ENCODE measurements around the gene SMIM14.
"Not testable (repeated sequence)": the region's sequence is repeated elsewhere in the genome, so short reads cannot be mapped to it uniquely, and the experiment has no call there.

The SMIM14 gene

GRCh38 chr4:39638354-39639239, at the start of gene SMIM14:
SMIM14 (minus strand) TSS chr4:39638865; CDS start chr4:39605145, 33,720 bp downstream.
- peaks cover 43% of the 10 kb centered on the region for H3K4me1 Mint-ChIP-seq (ENCODE audit: low read depth)

DNA sequence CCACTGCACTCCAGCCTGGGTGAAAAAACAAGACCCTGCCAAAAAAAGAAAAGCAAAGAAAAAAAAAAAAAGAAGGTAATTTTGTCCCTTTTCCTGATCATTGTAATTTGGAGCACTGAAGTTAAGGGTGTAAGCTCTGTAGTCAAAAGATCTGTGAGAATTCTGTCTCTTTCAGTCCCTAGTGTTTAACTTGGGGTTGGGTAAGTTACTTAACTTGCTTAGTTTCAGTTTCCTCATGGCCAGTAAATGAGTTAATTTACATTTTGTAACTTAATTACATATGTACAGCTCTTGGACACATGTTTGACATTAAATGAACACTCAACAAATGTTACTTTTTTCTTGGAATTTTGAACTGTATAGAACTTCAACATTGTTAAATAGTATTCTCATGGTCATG, 48.3 kb upstream of the SMIM14 start:
- no peaks in the 10 kb centered on the region for H3K4me1 Mint-ChIP-seq (ENCODE audit: low read depth)
- H3K27ac Mint-ChIP-seq = no peak overlapping the region
- no peaks in the 10 kb centered on the region for H3K9me3 Mint-ChIP-seq (ENCODE audit: low read depth)
- no peaks in the 10 kb centered on the region for H3K27me3 Mint-ChIP-seq
- no peaks in the 10 kb centered on the region for H3K36me3 Mint-ChIP-seq
- no peak overlapping the region for H3K4me3 Mint-ChIP-seq

More at GRCh38 chr4:39638354-39639239, at the start of gene SMIM14:
- H3K9me3 Mint-ChIP-seq (ENCODE audit: low read depth) = no peaks in the 10 kb centered on the region
- no peaks in the 10 kb centered on the region for H3K27me3 Mint-ChIP-seq
- peak within 1 kb of the TSS; percentile 94 for H3K4me3 Mint-ChIP-seq
- H3K36me3 Mint-ChIP-seq = no peaks in the 10 kb centered on the region
- H3K27ac Mint-ChIP-seq = peak within 1 kb of the TSS; percentile 80

GRCh38 chr4:39685990-39686389, 47.3 kb upstream of the SMIM14 start:
- Mint-ChIP-seq H3K4me3 (no peak overlapping the region), H3K27me3 (no peaks in the 10 kb centered on the region), H3K9me3 (ENCODE audit: low read depth) (no peaks in the 10 kb centered on the region), H3K4me1 (ENCODE audit: low read depth) (no peaks in the 10 kb centered on the region), H3K27ac (no peak overlapping the region), H3K36me3 (no peaks in the 10 kb centered on the region)

DNA sequence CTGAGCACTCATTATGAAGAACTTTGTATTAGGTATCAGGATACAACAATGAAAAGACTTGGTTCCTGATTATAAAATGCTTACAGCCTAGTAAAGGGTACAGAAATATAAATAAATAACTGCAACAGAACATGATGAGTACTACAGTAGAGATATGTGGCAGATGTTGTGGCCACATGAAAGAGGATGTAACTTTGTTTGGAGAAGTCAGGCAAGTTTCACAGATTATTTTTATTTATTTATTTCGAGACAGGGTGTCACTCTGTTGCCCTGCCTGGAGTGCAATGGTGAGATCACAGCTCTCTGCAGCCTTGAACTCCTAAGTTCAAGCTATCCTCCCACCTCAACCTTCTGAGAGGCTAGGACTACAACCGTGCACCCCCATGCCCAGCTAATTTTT, 43.5 kb upstream of the SMIM14 start:
- H3K36me3 Mint-ChIP-seq = no peaks in the 10 kb centered on the region
- no peak overlapping the region for H3K4me3 Mint-ChIP-seq
- no peaks in the 10 kb centered on the region for H3K27me3 Mint-ChIP-seq
- H3K27ac Mint-ChIP-seq = no peak overlapping the region
- no peaks in the 10 kb centered on the region for H3K4me1 Mint-ChIP-seq (ENCODE audit: low read depth)
- H3K9me3 Mint-ChIP-seq (ENCODE audit: low read depth) = no peaks in the 10 kb centered on the region

- not testable (repeated sequence) for H3K27ac Mint-ChIP-seq; H3K4me3 Mint-ChIP-seq; H3K27me3 Mint-ChIP-seq; H3K36me3 Mint-ChIP-seq; H3K4me1 Mint-ChIP-seq (ENCODE audit: low read depth); H3K9me3 Mint-ChIP-seq (ENCODE audit: low read depth)
Observed at GRCh38 chr4:39681003-39681402, 42.3 kb upstream of the SMIM14 start.

- H3K4me3 Mint-ChIP-seq; H3K27me3 Mint-ChIP-seq; H3K4me1 Mint-ChIP-seq (ENCODE audit: low read depth); H3K9me3 Mint-ChIP-seq (ENCODE audit: low read depth); H3K27ac Mint-ChIP-seq; H3K36me3 Mint-ChIP-seq: not testable (repeated sequence)
Observed at GRCh38 chr4:39675681-39676080, 37.0 kb upstream of the SMIM14 start.

DNA sequence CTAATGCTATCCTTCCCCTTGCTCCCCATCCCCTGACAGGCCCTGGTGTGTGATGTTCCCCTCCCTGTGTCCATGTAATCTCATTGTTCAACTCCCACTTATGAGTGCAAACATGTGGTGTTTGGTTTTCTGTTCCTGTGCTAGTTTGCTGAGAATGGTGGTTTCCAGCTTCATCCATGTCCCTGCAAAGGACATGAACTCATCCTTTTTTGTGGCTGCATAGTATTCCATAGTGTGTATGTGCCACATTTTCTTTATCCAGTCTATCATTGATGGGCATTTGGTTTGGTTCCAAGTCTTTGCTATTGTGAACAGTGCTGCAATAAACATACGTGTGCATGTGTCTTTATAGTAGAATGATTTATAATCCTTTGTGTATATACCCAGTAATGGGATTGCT, 31.6 kb upstream of the SMIM14 start:
- H3K4me1 Mint-ChIP-seq (ENCODE audit: low read depth); H3K27me3 Mint-ChIP-seq; H3K36me3 Mint-ChIP-seq; H3K9me3 Mint-ChIP-seq (ENCODE audit: low read depth); H3K27ac Mint-ChIP-seq; H3K4me3 Mint-ChIP-seq: not testable (repeated sequence)

- Mint-ChIP-seq H3K36me3 (no peaks in the 10 kb centered on the region), H3K4me3 (no peak overlapping the region), H3K27me3 (no peaks in the 10 kb centered on the region), H3K9me3 (ENCODE audit: low read depth) (no peaks in the 10 kb centered on the region), H3K27ac (no peak overlapping the region), H3K4me1 (ENCODE audit: low read depth) (no peaks in the 10 kb centered on the region)
Observed at GRCh38 chr4:39668887-39669286, 30.2 kb upstream of the SMIM14 start.

DNA sequence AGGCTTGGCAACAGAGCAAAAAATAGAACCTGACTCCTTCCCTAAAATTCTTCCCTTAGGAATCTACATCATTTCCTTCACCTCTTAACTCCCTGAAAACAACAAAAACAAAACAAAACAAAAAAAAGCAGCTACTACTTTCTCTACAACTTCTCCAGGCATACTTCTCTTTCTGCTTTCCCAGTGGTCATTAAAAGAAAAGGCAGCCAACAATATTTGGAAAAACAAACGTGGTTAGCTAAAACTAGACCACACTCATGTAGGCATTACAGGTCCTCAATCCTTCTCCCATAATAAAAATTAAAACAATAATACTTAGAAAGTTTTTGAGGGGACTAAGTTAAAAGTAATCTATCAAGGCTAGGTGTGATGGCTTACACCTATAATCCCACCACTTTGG, 29.0 kb upstream of the SMIM14 start:
- no peaks in the 10 kb centered on the region for H3K27me3 Mint-ChIP-seq
- no peaks in the 10 kb centered on the region for H3K9me3 Mint-ChIP-seq (ENCODE audit: low read depth)
- no peak overlapping the region for H3K4me3 Mint-ChIP-seq
- H3K27ac Mint-ChIP-seq = no peak overlapping the region
- no peaks in the 10 kb centered on the region for H3K4me1 Mint-ChIP-seq (ENCODE audit: low read depth)
- H3K36me3 Mint-ChIP-seq = no peaks in the 10 kb centered on the region

- Mint-ChIP-seq H3K27me3 (no peaks in the 10 kb centered on the region), H3K4me1 (ENCODE audit: low read depth) (no peaks in the 10 kb centered on the region), H3K4me3 (no peak overlapping the region), H3K27ac (no peak overlapping the region), H3K36me3 (no peaks in the 10 kb centered on the region), H3K9me3 (ENCODE audit: low read depth) (no peaks in the 10 kb centered on the region)
Observed at GRCh38 chr4:39664828-39665731, 26.4 kb upstream of the SMIM14 start.

- Mint-ChIP-seq H3K9me3 (ENCODE audit: low read depth) (no peaks in the 10 kb centered on the region), H3K4me1 (ENCODE audit: low read depth) (no peaks in the 10 kb centered on the region), H3K27ac (no peak overlapping the region), H3K4me3 (no peak overlapping the region), H3K36me3 (no peaks in the 10 kb centered on the region), H3K27me3 (no peaks in the 10 kb centered on the region)
Observed at GRCh38 chr4:39662683-39663082, 24.0 kb upstream of the SMIM14 start.

- Mint-ChIP-seq H3K4me3 (no peak overlapping the region), H3K27me3 (no peaks in the 10 kb centered on the region), H3K36me3 (no peaks in the 10 kb centered on the region), H3K4me1 (ENCODE audit: low read depth) (no peaks in the 10 kb centered on the region), H3K9me3 (ENCODE audit: low read depth) (no peaks in the 10 kb centered on the region), H3K27ac (no peak overlapping the region)
Observed at GRCh38 chr4:39660757-39661156, 22.1 kb upstream of the SMIM14 start.

DNA sequence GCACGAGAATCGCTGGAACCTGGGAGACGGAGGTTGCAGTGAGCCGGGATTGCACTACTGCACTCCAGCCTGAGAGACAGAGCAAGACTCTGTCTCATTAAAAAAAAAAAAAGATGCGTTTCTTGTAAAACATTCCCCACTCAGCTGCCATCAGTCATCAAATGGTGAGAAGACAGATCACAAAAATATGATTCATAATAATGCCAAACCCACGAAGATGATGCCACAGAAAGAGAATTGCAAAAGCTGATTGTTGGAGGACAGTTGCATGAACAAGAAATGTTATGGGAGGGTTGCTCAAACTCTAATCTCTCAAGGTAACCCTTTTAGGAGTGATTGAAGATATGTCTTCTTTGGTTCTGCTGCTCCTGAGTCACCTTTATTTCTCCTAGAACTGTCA, 21.4 kb upstream of the SMIM14 start:
- Mint-ChIP-seq H3K4me1 (ENCODE audit: low read depth) (no peaks in the 10 kb centered on the region), H3K27me3 (no peaks in the 10 kb centered on the region), H3K27ac (no peak overlapping the region), H3K9me3 (ENCODE audit: low read depth) (no peaks in the 10 kb centered on the region), H3K36me3 (no peaks in the 10 kb centered on the region), H3K4me3 (no peak overlapping the region)

- no peak overlapping the region for H3K27ac Mint-ChIP-seq
- no peaks in the 10 kb centered on the region for H3K27me3 Mint-ChIP-seq
- no peaks in the 10 kb centered on the region for H3K4me1 Mint-ChIP-seq (ENCODE audit: low read depth)
- no peak overlapping the region for H3K4me3 Mint-ChIP-seq
- H3K36me3 Mint-ChIP-seq = no peaks in the 10 kb centered on the region
- H3K9me3 Mint-ChIP-seq (ENCODE audit: low read depth) = no peaks in the 10 kb centered on the region
Observed at GRCh38 chr4:39658756-39659155, 20.1 kb upstream of the SMIM14 start.

- Mint-ChIP-seq H3K27ac (no peak overlapping the region), H3K4me1 (ENCODE audit: low read depth) (no peaks in the 10 kb centered on the region), H3K27me3 (no peaks in the 10 kb centered on the region), H3K4me3 (no peak overlapping the region), H3K36me3 (no peaks in the 10 kb centered on the region), H3K9me3 (ENCODE audit: low read depth) (no peaks in the 10 kb centered on the region)
Observed at GRCh38 chr4:39657465-39657864, 18.8 kb upstream of the SMIM14 start.
